HEK293 (cell line): ENCODE results near the gene TMEM143.

Experiments used
- CTCF ChIA-PET: fragments of 350-600 bp; formaldehyde crosslinking; extraction: SDS; loops from one replicate; lab custom pipeline; 2021; ENCODE audit warnings: antibody characterized with exemption; lab: Yijun Ruan, JAX
- POLR2A ChIA-PET: fragments of 300-600 bp; formaldehyde crosslinking; extraction: SDS; loops from one replicate; lab custom pipeline; 2020; ENCODE audit warnings: antibody characterized with exemption, inconsistent platforms; lab: Yijun Ruan, JAX
- H3K27ac ChIP-seq: fragments of 200-500 bp; sonication (Bioruptor generic); 2 replicates; pipeline ENCODE4 v1.5.1; 2014; ENCODE audit warnings: low read depth, low read length, control low read depth, inconsistent platforms; ENCODE audit errors: extremely low read depth
- H3K36me3 ChIP-seq, 2 experiments: fragments of 200-500 bp in 1 of 2; sonication (Bioruptor generic) in 1 of 2; 1 replicate in 1 of 2; 2 replicates in 1 of 2; pipeline ENCODE4 v1.5.1; 2014 to 2017; ENCODE audit warnings: inconsistent platforms in 2 of 2, low read length in 2 of 2; ENCODE audit not compliant: control insufficient read depth in 2 of 2, insufficient read depth in 1 of 2
- H3K4me1 ChIP-seq: fragments of 200-500 bp; sonication (Bioruptor generic); 2 replicates; pipeline ENCODE4 v1.5.1; 2014; ENCODE audit warnings: mild to moderate bottlenecking, low read length, inconsistent platforms; ENCODE audit not compliant: control insufficient read depth, insufficient read depth
- H3K4me3 ChIP-seq: 2 replicates; pipeline ENCODE4 v1.5.1; 2011; ENCODE audit warnings: low read depth, mild to moderate bottlenecking, control low read depth, low read length, moderate library complexity
- H3K9me3 ChIP-seq: fragments of 200-500 bp; sonication (Bioruptor generic); 2 replicates; pipeline ENCODE4 v1.5.1; 2014; ENCODE audit warnings: low read depth, low read length, inconsistent platforms; ENCODE audit not compliant: control insufficient read depth, insufficient read depth
- MZF1 ChIP-seq: fragments of 450-650 bp; formaldehyde crosslinking; IDR thresholded peaks from 2 replicates; pipeline ENCODE4 v1.5.1; 2017; ENCODE audit warnings: missing biosample characterization, missing genetic modification characterization, borderline replicate concordance
- SP3 ChIP-seq: fragments of 450-650 bp; formaldehyde crosslinking; IDR thresholded peaks from 2 replicates; pipeline ENCODE4 v1.5.1; 2016; ENCODE audit warnings: missing biosample characterization, missing genetic modification characterization
- ZEB2 ChIP-seq: fragments of 450-650 bp; formaldehyde crosslinking; IDR thresholded peaks from 2 replicates; pipeline ENCODE4 v1.5.1; 2016; ENCODE audit warnings: missing biosample characterization, missing genetic modification characterization
- ZNF132 ChIP-seq: fragments of 450-650 bp; formaldehyde crosslinking; IDR thresholded peaks from 2 replicates; pipeline ENCODE4 v1.5.1; 2017; ENCODE audit warnings: missing biosample characterization, missing genetic modification characterization, borderline replicate concordance
- ZNF155 ChIP-seq: fragments of 450-650 bp; formaldehyde crosslinking; IDR thresholded peaks from 2 replicates; pipeline ENCODE4 v1.5.1; 2016; ENCODE audit warnings: missing biosample characterization, missing genetic modification characterization
- ZNF16 ChIP-seq: fragments of 450-650 bp; formaldehyde crosslinking; IDR thresholded peaks from 2 replicates; pipeline ENCODE4 v1.5.1; 2016; ENCODE audit warnings: low read depth, missing biosample characterization, missing genetic modification characterization
- ZNF174 ChIP-seq: fragments of 450-650 bp; formaldehyde crosslinking; IDR thresholded peaks from 2 replicates; pipeline ENCODE4 v1.5.0; 2017; ENCODE audit warnings: missing biosample characterization, mild to moderate bottlenecking, missing genetic modification characterization
- ZNF202 ChIP-seq: fragments of 450-650 bp; formaldehyde crosslinking; IDR thresholded peaks from 2 replicates; pipeline ENCODE4 v1.5.1; 2016; ENCODE audit warnings: missing biosample characterization, missing genetic modification characterization, borderline replicate concordance
- ZNF274 ChIP-seq, 2 experiments: fragments of 200-500 bp in 1 of 2; fragments of 450-650 bp in 1 of 2; sonication (Bioruptor generic) in 1 of 2; formaldehyde crosslinking in 1 of 2; IDR thresholded peaks; 2 replicates each; pipeline versions ENCODE4 v1.5.1 to v1.6.1; 2014 to 2016; ENCODE audit warnings: borderline replicate concordance in 1 of 2, inconsistent platforms in 1 of 2, low read length in 1 of 2, missing biosample characterization in 1 of 2, missing genetic modification characterization in 1 of 2
- ZNF394 ChIP-seq: fragments of 450-650 bp; formaldehyde crosslinking; IDR thresholded peaks from 2 replicates; pipeline ENCODE4 v1.5.1; 2016; ENCODE audit warnings: missing biosample characterization, missing genetic modification characterization, mild to moderate bottlenecking, moderate library complexity, borderline replicate concordance
- ZNF501 ChIP-seq: fragments of 450-650 bp; formaldehyde crosslinking; IDR thresholded peaks from 2 replicates; pipeline ENCODE4 v1.5.1; 2016; ENCODE audit warnings: missing biosample characterization, missing genetic modification characterization
- ZNF544 ChIP-seq: fragments of 450-650 bp; formaldehyde crosslinking; IDR thresholded peaks from 2 replicates; pipeline ENCODE4 v1.5.0; 2017; ENCODE audit warnings: missing biosample characterization, missing genetic modification characterization
- ZNF747 ChIP-seq: fragments of 450-650 bp; formaldehyde crosslinking; IDR thresholded peaks from 2 replicates; pipeline ENCODE4 v1.5.1; 2016; ENCODE audit warnings: missing biosample characterization, missing genetic modification characterization
- ZSCAN30 ChIP-seq: fragments of 450-650 bp; IDR thresholded peaks from 2 replicates; pipeline ENCODE4 v1.5.1; 2018; ENCODE audit warnings: missing biosample characterization, mild to moderate bottlenecking, missing genetic modification characterization, moderate library complexity
- TF ChIP-seq, protein P1 (sequence below): fragments of 450-650 bp; formaldehyde crosslinking; IDR thresholded peaks from 2 replicates; pipeline ENCODE4 v1.5.1; 2016; ENCODE audit warnings: missing biosample characterization, missing genetic modification characterization
- TF ChIP-seq, protein P2 (sequence below): fragments of 450-650 bp; formaldehyde crosslinking; IDR thresholded peaks from 2 replicates; pipeline ENCODE4 v1.5.1; 2016; ENCODE audit warnings: missing biosample characterization, missing genetic modification characterization
- TF ChIP-seq, protein P3 (sequence below): fragments of 450-650 bp; formaldehyde crosslinking; IDR thresholded peaks from 2 replicates; pipeline ENCODE4 v1.5.1; 2016; ENCODE audit warnings: missing biosample characterization, missing genetic modification characterization, low read depth
- TF ChIP-seq, protein P4 (sequence below): fragments of 450-650 bp; formaldehyde crosslinking; IDR thresholded peaks from 2 replicates; pipeline ENCODE4 v1.5.1; 2016; ENCODE audit warnings: missing biosample characterization, missing genetic modification characterization
- TF ChIP-seq, protein P5 (sequence below): fragments of 450-650 bp; formaldehyde crosslinking; IDR thresholded peaks from 2 replicates; pipeline ENCODE4 v1.5.1; 2016; ENCODE audit warnings: missing biosample characterization, missing genetic modification characterization

Gene TMEM143

DNA sequence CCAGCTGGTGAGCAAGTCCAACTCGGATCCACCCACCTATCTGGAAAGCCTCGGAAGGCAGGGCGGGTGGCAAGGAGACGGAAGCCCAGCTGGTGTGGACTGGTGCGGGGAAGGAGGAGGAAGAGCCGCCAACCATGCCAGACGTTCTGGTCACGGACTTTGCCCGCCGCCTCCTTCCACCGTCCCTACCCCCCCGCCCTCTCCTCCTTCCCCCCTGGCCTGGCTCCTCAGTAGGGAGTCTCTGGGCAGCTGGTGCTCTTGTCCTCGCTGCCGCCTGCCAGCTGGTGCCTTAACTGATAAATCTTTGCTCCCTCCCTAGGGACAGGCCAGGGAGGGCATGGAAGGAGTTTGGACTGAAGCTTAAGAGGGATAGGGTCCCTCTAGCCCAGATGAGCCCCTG lies 5.2 kb upstream of the TMEM143 start:
- TF ChIP-seq ZNF16 (tag by site-specific recombination), result no peak
- TF ChIP-seq, protein P1, sequence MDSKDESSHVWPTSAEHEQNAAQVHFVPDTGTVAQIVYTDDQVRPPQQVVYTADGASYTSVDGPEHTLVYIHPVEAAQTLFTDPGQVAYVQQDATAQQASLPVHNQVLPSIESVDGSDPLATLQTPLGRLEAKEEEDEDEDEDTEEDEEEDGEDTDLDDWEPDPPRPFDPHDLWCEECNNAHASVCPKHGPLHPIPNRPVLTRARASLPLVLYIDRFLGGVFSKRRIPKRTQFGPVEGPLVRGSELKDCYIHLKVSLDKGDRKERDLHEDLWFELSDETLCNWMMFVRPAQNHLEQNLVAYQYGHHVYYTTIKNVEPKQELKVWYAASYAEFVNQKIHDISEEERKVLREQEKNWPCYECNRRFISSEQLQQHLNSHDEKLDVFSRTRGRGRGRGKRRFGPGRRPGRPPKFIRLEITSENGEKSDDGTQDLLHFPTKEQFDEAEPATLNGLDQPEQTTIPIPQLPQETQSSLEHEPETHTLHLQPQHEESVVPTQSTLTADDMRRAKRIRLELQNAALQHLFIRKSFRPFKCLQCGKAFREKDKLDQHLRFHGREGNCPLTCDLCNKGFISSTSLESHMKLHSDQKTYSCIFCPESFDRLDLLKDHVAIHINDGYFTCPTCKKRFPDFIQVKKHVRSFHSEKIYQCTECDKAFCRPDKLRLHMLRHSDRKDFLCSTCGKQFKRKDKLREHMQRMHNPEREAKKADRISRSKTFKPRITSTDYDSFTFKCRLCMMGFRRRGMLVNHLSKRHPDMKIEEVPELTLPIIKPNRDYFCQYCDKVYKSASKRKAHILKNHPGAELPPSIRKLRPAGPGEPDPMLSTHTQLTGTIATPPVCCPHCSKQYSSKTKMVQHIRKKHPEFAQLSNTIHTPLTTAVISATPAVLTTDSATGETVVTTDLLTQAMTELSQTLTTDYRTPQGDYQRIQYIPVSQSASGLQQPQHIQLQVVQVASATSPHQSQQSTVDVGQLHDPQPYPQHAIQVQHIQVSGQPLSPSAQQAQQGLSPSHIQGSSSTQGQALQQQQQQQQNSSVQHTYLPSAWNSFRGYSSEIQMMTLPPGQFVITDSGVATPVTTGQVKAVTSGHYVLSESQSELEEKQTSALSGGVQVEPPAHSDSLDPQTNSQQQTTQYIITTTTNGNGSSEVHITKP (tag by site-specific recombination), result no peak
- no peak for TF ChIP-seq ZNF544 (tag by site-specific recombination)
- TF ChIP-seq ZNF747 (tag by site-specific recombination), result no peak
- no peak for TF ChIP-seq ZNF132
- no peak for TF ChIP-seq MZF1 (tag by site-specific recombination)
- TF ChIP-seq, protein P2, sequence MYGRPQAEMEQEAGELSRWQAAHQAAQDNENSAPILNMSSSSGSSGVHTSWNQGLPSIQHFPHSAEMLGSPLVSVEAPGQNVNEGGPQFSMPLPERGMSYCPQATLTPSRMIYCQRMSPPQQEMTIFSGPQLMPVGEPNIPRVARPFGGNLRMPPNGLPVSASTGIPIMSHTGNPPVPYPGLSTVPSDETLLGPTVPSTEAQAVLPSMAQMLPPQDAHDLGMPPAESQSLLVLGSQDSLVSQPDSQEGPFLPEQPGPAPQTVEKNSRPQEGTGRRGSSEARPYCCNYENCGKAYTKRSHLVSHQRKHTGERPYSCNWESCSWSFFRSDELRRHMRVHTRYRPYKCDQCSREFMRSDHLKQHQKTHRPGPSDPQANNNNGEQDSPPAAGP, result no peak
- TF ChIP-seq, protein P3, sequence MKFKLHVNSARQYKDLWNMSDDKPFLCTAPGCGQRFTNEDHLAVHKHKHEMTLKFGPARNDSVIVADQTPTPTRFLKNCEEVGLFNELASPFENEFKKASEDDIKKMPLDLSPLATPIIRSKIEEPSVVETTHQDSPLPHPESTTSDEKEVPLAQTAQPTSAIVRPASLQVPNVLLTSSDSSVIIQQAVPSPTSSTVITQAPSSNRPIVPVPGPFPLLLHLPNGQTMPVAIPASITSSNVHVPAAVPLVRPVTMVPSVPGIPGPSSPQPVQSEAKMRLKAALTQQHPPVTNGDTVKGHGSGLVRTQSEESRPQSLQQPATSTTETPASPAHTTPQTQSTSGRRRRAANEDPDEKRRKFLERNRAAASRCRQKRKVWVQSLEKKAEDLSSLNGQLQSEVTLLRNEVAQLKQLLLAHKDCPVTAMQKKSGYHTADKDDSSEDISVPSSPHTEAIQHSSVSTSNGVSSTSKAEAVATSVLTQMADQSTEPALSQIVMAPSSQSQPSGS (tag by site-specific recombination), result no peak
- no peak for TF ChIP-seq ZNF202 (tag by site-specific recombination)
- TF ChIP-seq ZNF274 (IDR thresholded peaks at IDR 0.05; ENCODE audit: low read length), result no peak
- no peak for TF ChIP-seq ZNF274 (tag by site-specific recombination; IDR thresholded peaks at IDR 0.05; ENCODE audit: borderline replicate concordance)
- TF ChIP-seq, protein P4, sequence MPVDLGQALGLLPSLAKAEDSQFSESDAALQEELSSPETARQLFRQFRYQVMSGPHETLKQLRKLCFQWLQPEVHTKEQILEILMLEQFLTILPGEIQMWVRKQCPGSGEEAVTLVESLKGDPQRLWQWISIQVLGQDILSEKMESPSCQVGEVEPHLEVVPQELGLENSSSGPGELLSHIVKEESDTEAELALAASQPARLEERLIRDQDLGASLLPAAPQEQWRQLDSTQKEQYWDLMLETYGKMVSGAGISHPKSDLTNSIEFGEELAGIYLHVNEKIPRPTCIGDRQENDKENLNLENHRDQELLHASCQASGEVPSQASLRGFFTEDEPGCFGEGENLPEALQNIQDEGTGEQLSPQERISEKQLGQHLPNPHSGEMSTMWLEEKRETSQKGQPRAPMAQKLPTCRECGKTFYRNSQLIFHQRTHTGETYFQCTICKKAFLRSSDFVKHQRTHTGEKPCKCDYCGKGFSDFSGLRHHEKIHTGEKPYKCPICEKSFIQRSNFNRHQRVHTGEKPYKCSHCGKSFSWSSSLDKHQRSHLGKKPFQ (tag by site-specific recombination), result no peak
- no peak for TF ChIP-seq ZNF155
- H3K36me3 ChIP-seq, result no peaks in the 10 kb centered on the region; a peak in 1 of 3 replicates
- peaks cover 16% of the 10 kb centered on the region for H3K4me1 ChIP-seq
- ChIA-PET CTCF (no interaction called here), POLR2A (no interaction called here)
- no peak overlapping the region for H3K4me3 ChIP-seq
- H3K27ac ChIP-seq, result no peak overlapping the region
- H3K9me3 ChIP-seq, result no peaks in the 10 kb centered on the region

DNA sequence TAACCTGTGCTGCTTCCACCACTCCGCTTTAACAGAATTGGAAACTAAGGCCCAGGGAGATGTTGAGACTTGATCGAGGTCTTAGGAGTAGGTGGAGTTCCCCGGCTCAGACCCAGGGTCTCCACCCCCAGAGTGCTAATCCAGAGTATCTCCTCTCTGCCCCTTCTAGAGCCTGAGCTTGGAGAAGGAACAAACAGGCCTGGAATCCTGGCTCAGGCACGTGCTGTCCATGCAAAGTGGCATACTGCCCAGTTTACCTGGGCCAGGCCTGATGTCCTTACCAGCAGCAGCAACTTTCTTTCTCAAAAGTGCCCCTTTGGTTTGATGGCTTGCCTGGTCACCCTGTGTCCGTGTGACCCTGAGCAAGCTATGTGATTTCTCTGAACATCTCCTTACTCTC lies 4.1 kb upstream of the TMEM143 start:
- ChIA-PET CTCF (no interaction called here), POLR2A (no interaction called here)
- Histone ChIP-seq H3K4me3 (no peak overlapping the region), H3K27ac (peak overlapping the region; percentile 17; the same call in 1 of the 2 replicates), H3K36me3 (no peaks in the 10 kb centered on the region; a peak in 1 of 3 replicates), H3K9me3 (no peaks in the 10 kb centered on the region), H3K4me1 (peaks cover 8% of the 10 kb centered on the region)
- TF ChIP-seq ZSCAN30 (tag by site-specific recombination) (no peak), ZEB2 (no peak), ZNF501 (tag by site-specific recombination) (no peak), ZNF394 (no peak), ZNF174 (no peak), SP3 (tag by site-specific recombination) (no peak)
- TF ChIP-seq, protein P5, sequence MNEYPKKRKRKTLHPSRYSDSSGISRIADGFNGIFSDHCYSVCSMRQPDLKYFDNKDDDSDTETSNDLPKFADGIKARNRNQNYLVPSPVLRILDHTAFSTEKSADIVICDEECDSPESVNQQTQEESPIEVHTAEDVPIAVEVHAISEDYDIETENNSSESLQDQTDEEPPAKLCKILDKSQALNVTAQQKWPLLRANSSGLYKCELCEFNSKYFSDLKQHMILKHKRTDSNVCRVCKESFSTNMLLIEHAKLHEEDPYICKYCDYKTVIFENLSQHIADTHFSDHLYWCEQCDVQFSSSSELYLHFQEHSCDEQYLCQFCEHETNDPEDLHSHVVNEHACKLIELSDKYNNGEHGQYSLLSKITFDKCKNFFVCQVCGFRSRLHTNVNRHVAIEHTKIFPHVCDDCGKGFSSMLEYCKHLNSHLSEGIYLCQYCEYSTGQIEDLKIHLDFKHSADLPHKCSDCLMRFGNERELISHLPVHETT (tag by site-specific recombination), result no peak
